Spleen (tissue), 11 donors: ENCODE results near the gene TBC1D22A. TPM values are rescaled to one million over a fixed set of nuclear protein-coding genes. Genes with fewer than 3 reads are reported as not detected.

ENCODE experiments used
- DNase-seq: peaks from one replicate; pipeline ENCODE4 v3.0.0-alpha.2; 2020
- H3K27ac ChIP-seq, 8 donors: fragments of 200-600 bp; sonication (generic) in 7 of 8; 1 replicate in 4 of 8; 2 replicates in 4 of 8; pipeline versions ENCODE4 v1.5.0 to v1.8.0; 2016 to 2021; ENCODE audit warnings: inconsistent platforms in 4 of 8, mild to moderate bottlenecking in 4 of 8, moderate library complexity in 1 of 8
- H3K27me3 ChIP-seq, 7 donors: fragments of 200-600 bp; sonication (generic) in 6 of 7; replicated peaks in 1 of 7; 1 replicate in 4 of 7; 2 replicates in 3 of 7; pipeline versions ENCODE4 v1.5.0 to v1.8.0; 2016 to 2021; ENCODE audit warnings: inconsistent platforms in 3 of 7, mild to moderate bottlenecking in 1 of 7
- H3K36me3 ChIP-seq, 6 donors: fragments of 200-600 bp; sonication (generic) in 5 of 6; 1 replicate in 4 of 6; 2 replicates in 2 of 6; pipeline versions ENCODE4 v1.5.0 to v1.8.0; 2016 to 2021; ENCODE audit warnings: inconsistent platforms in 2 of 6
- H3K4me1 ChIP-seq, 6 donors: fragments of 200-600 bp; sonication (generic) in 5 of 6; 1 replicate in 3 of 6; 2 replicates in 3 of 6; pipeline versions ENCODE4 v1.5.0 to v1.8.0; 2016 to 2021; ENCODE audit warnings: inconsistent platforms in 3 of 6
- H3K4me3 ChIP-seq, 8 donors: fragments of 200-600 bp; sonication (generic) in 7 of 8; 1 replicate in 4 of 8; 2 replicates in 4 of 8; pipeline versions ENCODE4 v1.5.0 to v1.8.0; 2016 to 2021; ENCODE audit warnings: inconsistent platforms in 4 of 8, mild to moderate bottlenecking in 4 of 8, moderate library complexity in 2 of 8
- H3K9me3 ChIP-seq, 8 donors: fragments of 200-600 bp; sonication (generic) in 7 of 8; 1 replicate in 4 of 8; 2 replicates in 4 of 8; pipeline versions ENCODE4 v1.5.0 to v1.8.0; 2016 to 2021; ENCODE audit warnings: inconsistent platforms in 4 of 8
- POLR2A ChIP-seq, 3 donors: fragments of 450-650 bp; IDR thresholded peaks; one replicate each; pipeline ENCODE4 v1.5.1; 2017; ENCODE audit warnings: antibody characterized with exemption in 3 of 3, mild to moderate bottlenecking in 1 of 3
- POLR2AphosphoS5 ChIP-seq, 3 donors: sonication (generic); formaldehyde crosslinking; IDR thresholded peaks; one replicate each; pipeline ENCODE4 v1.5.1; 2017; ENCODE audit warnings: antibody characterized with exemption in 3 of 3
- WGBS, 5 donors: extraction: QIAGEN DNeasy Blood & Tissue Kit in 3 of 5; methylation state at CpG; one replicate each; pipeline versions ENCODE4 v1.1.5 to v1.1.7; 2013 to 2018; 5-methylcytosine and 5-hydroxymethylcytosine counted together
- intact Hi-C: fragments of 100-400 bp; cut with DNase I; formaldehyde crosslinking; loops from one replicate; pipeline ENCODE4 v1.15.0; 2023; ENCODE audit warnings: low total_unique reads
- polyA plus RNA-seq, 3 donors: library from polyadenylated mRNA; stranded (reverse); fragments of 200-250 nt; gene quantifications; one replicate each; pipeline ENCODE4 v1.2.1, GENCODE V29; 2013
- total RNA-seq, 7 donors: library from RNA; depleted of rRNA in 3 of 7; stranded (reverse); fragments of >200 nt in 3 of 7; fragmentation: NEBNext Ultra II Directional in 4 of 7; extraction: Animal tissue kit (Norgen Biotek cat#: 25700) in 4 of 7; gene quantifications; one replicate each; pipeline versions ENCODE4 v1.1.0 to v1.2.1, GENCODE V29; 2016 to 2021
- TF ChIP-seq, protein P1 (sequence below), 11 experiments: fragments of 200-600 bp in 7 of 11; fragments of 450-650 bp in 4 of 11; sonication (generic) in 4 of 11; IDR thresholded peaks in 8 of 11; conservative IDR thresholded peaks in 3 of 11; 1 replicate in 7 of 11; 2 replicates in 4 of 11; pipeline versions ENCODE4 v1.4.0 to v1.8.0; 2016 to 2021; ENCODE audit warnings: antibody characterized with exemption in 11 of 11, inconsistent platforms in 4 of 11, mild to moderate bottlenecking in 1 of 11
- donor health status: healthy with polysubstance abuse.
- donor health status: DM: no; HTN: no; CAD: no; lungs with moderate emphysema.
- donor health status: DM: no; HTN: no; CAD: no.
- donor health status: Bipolar disorder and iron deficiency.
- donor health status: healthy.
- donor health status: DM: no; HTN: no; CAD: no.
- donor health status: DM: yes; HTN: yes; CAD: no.

The TBC1D22A gene
- total and polyA plus RNA-seq, 10 donors = 17.2 to 66.9 (median 49.6) TPM

DNA sequence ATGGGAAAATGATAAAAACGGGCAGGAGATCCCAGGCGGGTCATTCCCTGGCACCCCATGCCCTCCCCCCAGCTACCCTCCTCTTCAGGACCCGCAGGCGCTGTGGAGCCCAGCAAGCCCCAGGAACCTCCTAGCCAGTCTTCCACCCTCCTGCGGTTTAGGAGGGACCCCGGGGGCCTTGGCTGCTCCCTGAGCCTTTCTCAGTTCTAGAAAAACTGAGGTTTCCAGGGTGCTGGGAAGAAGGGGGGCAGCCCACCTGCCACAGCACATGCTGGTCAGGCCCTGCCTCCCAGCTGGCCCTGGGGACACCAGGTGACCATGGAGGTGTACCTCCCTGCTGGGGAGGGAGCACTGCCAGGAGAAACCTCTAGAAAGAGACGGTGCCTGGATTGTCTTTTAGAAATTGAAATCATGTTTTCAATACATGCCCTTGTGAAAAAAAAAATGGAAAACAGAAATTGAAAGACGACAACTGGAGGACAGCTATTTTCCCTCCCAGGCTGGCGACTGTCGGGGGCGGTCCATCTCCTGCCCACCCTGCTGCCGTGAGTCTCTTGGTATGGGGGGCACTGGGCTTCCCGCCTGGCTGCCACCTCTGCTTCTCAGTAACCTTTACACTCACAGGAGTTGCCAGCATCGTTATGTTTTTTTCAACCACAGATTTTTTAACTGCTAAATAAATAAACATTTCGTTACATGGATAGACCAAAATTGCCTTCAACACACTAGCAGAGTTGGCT is 398.5 kb downstream of the TBC1D22A start:
- WGBS, 5 donors = 85 to 93% (median 88%) methylated on average over 15 of the region's 15 CpGs
- peaks cover 0 to 83% (median 7%) of the 10 kb centered on the region in 6 donors for H3K36me3 ChIP-seq
- peak; percentile 54 for DNase-seq
- intact Hi-C loops = no loop called here
- H3K4me1 ChIP-seq = peaks cover 0 to 25% (median 10%) of the 10 kb centered on the region in 6 donors
- TF ChIP-seq, protein P1, sequence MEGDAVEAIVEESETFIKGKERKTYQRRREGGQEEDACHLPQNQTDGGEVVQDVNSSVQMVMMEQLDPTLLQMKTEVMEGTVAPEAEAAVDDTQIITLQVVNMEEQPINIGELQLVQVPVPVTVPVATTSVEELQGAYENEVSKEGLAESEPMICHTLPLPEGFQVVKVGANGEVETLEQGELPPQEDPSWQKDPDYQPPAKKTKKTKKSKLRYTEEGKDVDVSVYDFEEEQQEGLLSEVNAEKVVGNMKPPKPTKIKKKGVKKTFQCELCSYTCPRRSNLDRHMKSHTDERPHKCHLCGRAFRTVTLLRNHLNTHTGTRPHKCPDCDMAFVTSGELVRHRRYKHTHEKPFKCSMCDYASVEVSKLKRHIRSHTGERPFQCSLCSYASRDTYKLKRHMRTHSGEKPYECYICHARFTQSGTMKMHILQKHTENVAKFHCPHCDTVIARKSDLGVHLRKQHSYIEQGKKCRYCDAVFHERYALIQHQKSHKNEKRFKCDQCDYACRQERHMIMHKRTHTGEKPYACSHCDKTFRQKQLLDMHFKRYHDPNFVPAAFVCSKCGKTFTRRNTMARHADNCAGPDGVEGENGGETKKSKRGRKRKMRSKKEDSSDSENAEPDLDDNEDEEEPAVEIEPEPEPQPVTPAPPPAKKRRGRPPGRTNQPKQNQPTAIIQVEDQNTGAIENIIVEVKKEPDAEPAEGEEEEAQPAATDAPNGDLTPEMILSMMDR (IDR thresholded peaks at IDR 0.05 in 8 of 11, conservative IDR thresholded peaks at IDR 0.05 in 3 of 11) = no peak
- TF ChIP-seq POLR2A (IDR thresholded peaks at IDR 0.05) = no peak
- no peak for TF ChIP-seq POLR2AphosphoS5 (IDR thresholded peaks at IDR 0.05)
- H3K27me3 ChIP-seq = no peaks in the 10 kb centered on the region
- no peak overlapping the region for H3K27ac ChIP-seq
- no peaks in the 10 kb centered on the region for H3K9me3 ChIP-seq
- no peak overlapping the region for H3K4me3 ChIP-seq

DNA sequence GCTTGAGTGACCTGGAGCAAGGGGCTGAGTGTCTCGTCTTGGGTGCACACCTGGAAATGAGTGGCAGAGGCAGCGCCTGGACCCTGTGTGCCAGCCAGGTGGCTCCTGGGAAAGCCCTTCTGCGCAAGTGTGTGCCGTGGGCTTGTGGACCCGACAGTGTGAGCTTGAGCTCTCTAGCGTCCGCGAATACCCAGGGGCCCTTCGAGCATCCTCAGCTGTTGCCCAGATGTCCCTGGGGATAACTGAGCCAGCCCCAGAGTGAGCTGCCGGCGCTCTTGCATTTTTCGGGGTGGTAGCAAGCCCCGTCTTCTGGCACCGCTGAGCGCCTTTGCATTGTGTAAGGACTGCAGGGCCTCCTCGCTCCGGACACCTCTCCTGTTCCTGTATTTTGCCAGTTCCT is 399.2 kb downstream of the TBC1D22A start:
- H3K4me1 ChIP-seq = peaks cover 0 to 25% (median 10%) of the 10 kb centered on the region in 6 donors
- intact Hi-C loops = no loop called here
- no peak overlapping the region for H3K27ac ChIP-seq
- H3K9me3 ChIP-seq = no peaks in the 10 kb centered on the region
- no peaks in the 10 kb centered on the region for H3K27me3 ChIP-seq
- peaks cover 0 to 83% (median 9%) of the 10 kb centered on the region in 6 donors for H3K36me3 ChIP-seq
- TF ChIP-seq, protein P1 (IDR thresholded peaks at IDR 0.05 in 8 of 11, conservative IDR thresholded peaks at IDR 0.05 in 3 of 11) = no peak
- TF ChIP-seq POLR2A (IDR thresholded peaks at IDR 0.05) = no peak
- no peak overlapping the region for H3K4me3 ChIP-seq
- DNase-seq = peak; percentile 63
- WGBS, 5 donors = 62 to 80% (median 77%) methylated on average over 17 of the region's 17 CpGs

DNA sequence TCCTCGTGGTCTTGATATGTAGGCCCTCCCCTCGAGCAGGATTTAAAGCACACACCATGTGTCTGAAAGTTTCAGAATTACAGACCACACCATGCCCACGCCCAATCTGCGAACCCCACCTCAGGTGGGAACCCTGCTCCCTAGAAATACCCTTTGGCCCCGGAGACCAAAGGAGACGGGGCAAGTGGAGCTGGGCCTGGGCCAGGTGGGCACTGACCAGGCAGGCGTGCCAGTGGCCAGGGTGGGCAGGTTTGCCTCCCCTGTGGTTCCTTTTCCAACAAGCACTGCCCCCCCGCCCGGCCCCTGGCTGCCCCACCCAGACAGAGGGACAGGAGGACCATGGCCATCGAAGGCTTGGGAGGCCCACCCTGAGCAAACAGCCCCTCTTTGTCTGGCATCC is 400.4 kb downstream of the TBC1D22A start:
- peaks cover 0 to 25% (median 10%) of the 10 kb centered on the region in 6 donors for H3K4me1 ChIP-seq
- no peak overlapping the region for H3K4me3 ChIP-seq
- no peaks in the 10 kb centered on the region for H3K27me3 ChIP-seq
- no peak for TF ChIP-seq POLR2AphosphoS5 (IDR thresholded peaks at IDR 0.05)
- TF ChIP-seq POLR2A (IDR thresholded peaks at IDR 0.05) = no peak
- TF ChIP-seq, protein P1 (IDR thresholded peaks at IDR 0.05 in 8 of 11, conservative IDR thresholded peaks at IDR 0.05 in 3 of 11) = no peak
- no peak overlapping the region for H3K27ac ChIP-seq
- DNase-seq = peak; percentile 43
- no peaks in the 10 kb centered on the region for H3K9me3 ChIP-seq
- intact Hi-C loops = no loop called here
- H3K36me3 ChIP-seq = peaks cover 0 to 85% (median 14%) of the 10 kb centered on the region in 6 donors
- 71 to 93% (median 81%) methylated on average over 8 to 10 of the region's 10 CpGs for WGBS, 5 donors

DNA sequence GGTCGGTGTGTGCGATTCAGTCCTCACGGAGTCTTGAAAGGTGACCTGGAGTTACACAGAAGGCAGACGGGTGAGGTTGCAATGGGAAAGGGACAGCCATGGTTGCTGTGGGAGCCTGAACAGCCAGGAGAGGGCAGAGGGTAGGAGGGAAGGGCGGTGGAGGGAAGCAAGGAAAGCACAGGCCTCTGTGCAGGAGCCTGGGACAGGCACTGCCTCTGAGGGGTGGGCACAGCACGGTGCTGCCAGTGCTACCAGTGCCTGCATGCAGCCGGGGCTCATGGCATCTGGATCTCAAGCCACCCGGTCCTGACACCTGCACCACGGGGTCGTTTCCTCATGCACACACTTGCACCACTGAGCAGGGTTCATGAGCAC is 401.0 kb downstream of the TBC1D22A start:
- H3K9me3 ChIP-seq = no peaks in the 10 kb centered on the region
- no peaks in the 10 kb centered on the region for H3K27me3 ChIP-seq
- intact Hi-C loops = no loop called here
- TF ChIP-seq POLR2AphosphoS5 (IDR thresholded peaks at IDR 0.05) = no peak
- TF ChIP-seq, protein P1 (IDR thresholded peaks at IDR 0.05 in 8 of 11, conservative IDR thresholded peaks at IDR 0.05 in 3 of 11) = no peak
- no peak for TF ChIP-seq POLR2A (IDR thresholded peaks at IDR 0.05)
- WGBS, 5 donors = 92 to 100% (median 96%) methylated on average over 10 of the region's 10 CpGs
- H3K36me3 ChIP-seq = peaks cover 0 to 85% (median 12%) of the 10 kb centered on the region in 6 donors
- peak; percentile 64 for DNase-seq
- H3K27ac ChIP-seq = no peak overlapping the region
- peaks cover 0 to 25% (median 10%) of the 10 kb centered on the region in 6 donors for H3K4me1 ChIP-seq
- H3K4me3 ChIP-seq = no peak overlapping the region
